ENCODE data around the gene SCGB1C1.
"Not testable (repeated sequence)": the region's sequence is repeated elsewhere in the genome, so short reads cannot be mapped to it uniquely, and the experiment has no call there.

Gene SCGB1C1

GRCh38 chr11:217704-218103, 24.8 kb downstream of the SCGB1C1 start:
- no peak overlapping the region for H3K9ac ChIP-seq (ENCODE audit: low read depth in 1 of 2, low read length in 2 of 2)
- no peak overlapping the region for H3K4me3 ChIP-seq (ENCODE audit: low read depth in 1 of 2, low read length in 2 of 2)
- H3K27ac ChIP-seq (ENCODE audit: low read depth, low read length) = no peak overlapping the region
- H3K36me3 ChIP-seq (ENCODE audit: control insufficient read depth in 1 of 2, insufficient read depth in 2 of 2, low read length in 2 of 2) = peaks cover 23 to 65% of the 10 kb centered on the region in 2 donors
- no peaks in the 10 kb centered on the region for H3K9me3 ChIP-seq (ENCODE audit: control insufficient read depth in 1 of 2, low read length in 2 of 2)
- no peaks in the 10 kb centered on the region for H3K27me3 ChIP-seq (ENCODE audit: control insufficient read depth in 1 of 2, insufficient read depth in 2 of 2, low read length in 2 of 2)
- H3K4me1 ChIP-seq (ENCODE audit: control insufficient read depth in 1 of 2, insufficient read depth in 2 of 2, low read length in 2 of 2) = no peaks in the 10 kb centered on the region

GRCh38 chr11:218815-219593, 26.1 kb downstream of the SCGB1C1 start:
- Histone ChIP-seq H3K9ac (ENCODE audit: low read depth in 1 of 2, low read length in 2 of 2) (no peak overlapping the region), H3K9me3 (ENCODE audit: control insufficient read depth in 1 of 2, low read length in 2 of 2) (no peaks in the 10 kb centered on the region), H3K4me1 (ENCODE audit: control insufficient read depth in 1 of 2, insufficient read depth in 2 of 2, low read length in 2 of 2) (no peaks in the 10 kb centered on the region), H3K27ac (ENCODE audit: low read depth, low read length) (no peak overlapping the region), H3K36me3 (ENCODE audit: control insufficient read depth in 1 of 2, insufficient read depth in 2 of 2, low read length in 2 of 2) (peaks cover 15 to 60% of the 10 kb centered on the region in 2 donors), H3K4me3 (ENCODE audit: low read depth in 1 of 2, low read length in 2 of 2) (no peak overlapping the region), H3K27me3 (ENCODE audit: control insufficient read depth in 1 of 2, insufficient read depth in 2 of 2, low read length in 2 of 2) (no peaks in the 10 kb centered on the region)

- not testable (repeated sequence) for H3K4me3 ChIP-seq (ENCODE audit: low read depth in 1 of 2, low read length in 2 of 2); H3K9ac ChIP-seq (ENCODE audit: low read depth in 1 of 2, low read length in 2 of 2); H3K9me3 ChIP-seq (ENCODE audit: control insufficient read depth in 1 of 2, low read length in 2 of 2); H3K4me1 ChIP-seq (ENCODE audit: control insufficient read depth in 1 of 2, insufficient read depth in 2 of 2, low read length in 2 of 2); H3K27me3 ChIP-seq (ENCODE audit: control insufficient read depth in 1 of 2, insufficient read depth in 2 of 2, low read length in 2 of 2); H3K27ac ChIP-seq (ENCODE audit: low read depth, low read length)
- peaks cover under 1 to 44% of the 10 kb centered on the region in 2 donors for H3K36me3 ChIP-seq (ENCODE audit: control insufficient read depth in 1 of 2, insufficient read depth in 2 of 2, low read length in 2 of 2)
These were observed 27.9 kb downstream of the SCGB1C1 start for GRCh38 chr11:220641-221215.

GRCh38 chr11:221539-221938, 28.7 kb downstream of the SCGB1C1 start:
- Histone ChIP-seq H3K9ac (ENCODE audit: low read depth in 1 of 2, low read length in 2 of 2) (no peak overlapping the region), H3K9me3 (ENCODE audit: control insufficient read depth in 1 of 2, low read length in 2 of 2) (no peaks in the 10 kb centered on the region), H3K27me3 (ENCODE audit: control insufficient read depth in 1 of 2, insufficient read depth in 2 of 2, low read length in 2 of 2) (no peaks in the 10 kb centered on the region), H3K4me3 (ENCODE audit: low read depth in 1 of 2, low read length in 2 of 2) (no peak overlapping the region), H3K4me1 (ENCODE audit: control insufficient read depth in 1 of 2, insufficient read depth in 2 of 2, low read length in 2 of 2) (no peaks in the 10 kb centered on the region), H3K36me3 (ENCODE audit: control insufficient read depth in 1 of 2, insufficient read depth in 2 of 2, low read length in 2 of 2) (peaks cover 0 to 38% of the 10 kb centered on the region in 2 donors), H3K27ac (ENCODE audit: low read depth, low read length) (no peak overlapping the region)

- Histone ChIP-seq H3K36me3 (ENCODE audit: control insufficient read depth in 1 of 2, insufficient read depth in 2 of 2, low read length in 2 of 2) (peaks cover 0 to 38% of the 10 kb centered on the region in 2 donors), H3K9ac (ENCODE audit: low read depth in 1 of 2, low read length in 2 of 2) (no peak overlapping the region), H3K9me3 (ENCODE audit: control insufficient read depth in 1 of 2, low read length in 2 of 2) (no peaks in the 10 kb centered on the region), H3K4me3 (ENCODE audit: low read depth in 1 of 2, low read length in 2 of 2) (no peak overlapping the region), H3K27me3 (ENCODE audit: control insufficient read depth in 1 of 2, insufficient read depth in 2 of 2, low read length in 2 of 2) (no peaks in the 10 kb centered on the region), H3K4me1 (ENCODE audit: control insufficient read depth in 1 of 2, insufficient read depth in 2 of 2, low read length in 2 of 2) (no peaks in the 10 kb centered on the region), H3K27ac (ENCODE audit: low read depth, low read length) (no peak overlapping the region)
These were observed 29.3 kb downstream of the SCGB1C1 start for GRCh38 chr11:221998-222789.

- no peaks in the 10 kb centered on the region for H3K9me3 ChIP-seq (ENCODE audit: control insufficient read depth in 1 of 2, low read length in 2 of 2)
- no peak overlapping the region for H3K9ac ChIP-seq (ENCODE audit: low read depth in 1 of 2, low read length in 2 of 2)
- peaks cover 0 to 33% of the 10 kb centered on the region in 2 donors for H3K36me3 ChIP-seq (ENCODE audit: control insufficient read depth in 1 of 2, insufficient read depth in 2 of 2, low read length in 2 of 2)
- no peaks in the 10 kb centered on the region for H3K4me1 ChIP-seq (ENCODE audit: control insufficient read depth in 1 of 2, insufficient read depth in 2 of 2, low read length in 2 of 2)
- H3K27ac ChIP-seq (ENCODE audit: low read depth, low read length) = no peak overlapping the region
- H3K27me3 ChIP-seq (ENCODE audit: control insufficient read depth in 1 of 2, insufficient read depth in 2 of 2, low read length in 2 of 2) = no peaks in the 10 kb centered on the region
- no peak overlapping the region for H3K4me3 ChIP-seq (ENCODE audit: low read depth in 1 of 2, low read length in 2 of 2)
These were observed 30.3 kb downstream of the SCGB1C1 start for GRCh38 chr11:223026-223789.

GRCh38 chr11:223884-224283, 31.0 kb downstream of the SCGB1C1 start:
- H3K9me3 ChIP-seq (ENCODE audit: control insufficient read depth in 1 of 2, low read length in 2 of 2) = no peaks in the 10 kb centered on the region
- no peak overlapping the region for H3K27ac ChIP-seq (ENCODE audit: low read depth, low read length)
- no peak overlapping the region for H3K9ac ChIP-seq (ENCODE audit: low read depth in 1 of 2, low read length in 2 of 2)
- no peak overlapping the region for H3K4me3 ChIP-seq (ENCODE audit: low read depth in 1 of 2, low read length in 2 of 2)
- no peaks in the 10 kb centered on the region for H3K27me3 ChIP-seq (ENCODE audit: control insufficient read depth in 1 of 2, insufficient read depth in 2 of 2, low read length in 2 of 2)
- H3K36me3 ChIP-seq (ENCODE audit: control insufficient read depth in 1 of 2, insufficient read depth in 2 of 2, low read length in 2 of 2) = peaks cover 0 to 27% of the 10 kb centered on the region in 2 donors
- no peaks in the 10 kb centered on the region for H3K4me1 ChIP-seq (ENCODE audit: control insufficient read depth in 1 of 2, insufficient read depth in 2 of 2, low read length in 2 of 2)

GRCh38 chr11:224424-224823, 31.5 kb downstream of the SCGB1C1 start:
- Histone ChIP-seq H3K27me3 (ENCODE audit: control insufficient read depth in 1 of 2, insufficient read depth in 2 of 2, low read length in 2 of 2) (no peaks in the 10 kb centered on the region), H3K9me3 (ENCODE audit: control insufficient read depth in 1 of 2, low read length in 2 of 2) (no peaks in the 10 kb centered on the region), H3K36me3 (ENCODE audit: control insufficient read depth in 1 of 2, insufficient read depth in 2 of 2, low read length in 2 of 2) (peaks cover 0 to 22% of the 10 kb centered on the region in 2 donors), H3K9ac (ENCODE audit: low read depth in 1 of 2, low read length in 2 of 2) (no peak overlapping the region), H3K4me1 (ENCODE audit: control insufficient read depth in 1 of 2, insufficient read depth in 2 of 2, low read length in 2 of 2) (no peaks in the 10 kb centered on the region), H3K27ac (ENCODE audit: low read depth, low read length) (no peak overlapping the region), H3K4me3 (ENCODE audit: low read depth in 1 of 2, low read length in 2 of 2) (no peak overlapping the region)

- Histone ChIP-seq H3K9ac (ENCODE audit: low read depth in 1 of 2, low read length in 2 of 2) (no peak overlapping the region), H3K27ac (ENCODE audit: low read depth, low read length) (no peak overlapping the region), H3K9me3 (ENCODE audit: control insufficient read depth in 1 of 2, low read length in 2 of 2) (no peaks in the 10 kb centered on the region), H3K36me3 (ENCODE audit: control insufficient read depth in 1 of 2, insufficient read depth in 2 of 2, low read length in 2 of 2) (peaks cover 0 to 22% of the 10 kb centered on the region in 2 donors), H3K4me1 (ENCODE audit: control insufficient read depth in 1 of 2, insufficient read depth in 2 of 2, low read length in 2 of 2) (no peaks in the 10 kb centered on the region), H3K4me3 (ENCODE audit: low read depth in 1 of 2, low read length in 2 of 2) (no peak overlapping the region), H3K27me3 (ENCODE audit: control insufficient read depth in 1 of 2, insufficient read depth in 2 of 2, low read length in 2 of 2) (no peaks in the 10 kb centered on the region)
These were observed 33.0 kb downstream of the SCGB1C1 start for GRCh38 chr11:225734-226453.

Measured in duodenal mucosa (tissue), 2 donors.